ENCODE results near the gene GYS1.

Gene GYS1

DNA sequence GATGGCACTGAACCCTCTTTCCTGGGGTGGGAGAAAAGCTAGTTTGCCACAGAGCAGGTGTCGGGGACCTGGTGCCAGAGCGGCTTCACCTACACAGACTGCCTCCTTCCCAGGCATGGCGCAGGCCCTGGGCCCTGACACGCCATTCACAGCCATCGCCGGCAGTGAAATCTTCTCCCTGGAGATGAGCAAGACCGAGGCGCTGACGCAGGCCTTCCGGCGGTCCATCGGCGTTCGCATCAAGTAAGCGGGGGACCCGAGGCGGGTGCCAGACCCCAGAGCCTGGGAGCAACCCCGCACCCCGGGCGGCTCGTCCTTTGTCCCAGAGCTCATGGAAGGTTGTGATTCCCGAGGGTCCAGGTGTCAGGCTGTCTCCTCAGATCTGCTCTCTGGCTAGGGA lies 13.8 kb upstream of the GYS1 start:
- no peak for DNase-seq
- TF ChIP-seq GATA1 (IDR thresholded peaks at IDR 0.05; ENCODE audit: low read depth, low read length), result no peak

GRCh38 chr19:49004964-49005614 lies 12.0 kb upstream of the GYS1 start:
- TF ChIP-seq GATA1 (IDR thresholded peaks at IDR 0.05; ENCODE audit: low read depth, low read length), result no peak
- TF ChIP-seq POLR2A (IDR thresholded peaks at IDR 0.05; ENCODE audit: low read length), result no peak
- DNase-seq, result no peak

DNA sequence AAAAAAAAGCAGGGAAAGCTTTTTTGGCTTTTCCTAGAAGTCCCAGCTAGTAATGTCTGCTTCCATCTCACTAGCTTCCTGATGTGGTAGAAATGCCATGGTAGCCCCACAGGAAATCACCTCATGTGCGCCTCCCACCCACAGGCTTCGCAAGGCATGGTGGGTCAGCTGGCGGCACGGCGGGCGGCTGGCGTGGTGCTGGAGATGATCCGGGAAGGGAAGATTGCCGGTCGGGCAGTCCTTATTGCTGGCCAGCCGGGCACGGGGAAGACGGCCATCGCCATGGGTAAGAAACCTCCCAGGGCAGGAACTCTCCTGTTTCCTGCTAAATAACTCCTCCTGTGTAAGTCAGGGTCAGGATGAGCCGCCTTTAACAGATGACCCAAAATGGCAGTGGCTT lies 11.0 kb upstream of the GYS1 start:
- no peak for DNase-seq
- TF ChIP-seq GATA1 (IDR thresholded peaks at IDR 0.05; ENCODE audit: low read depth, low read length), result no peak
- no peak for TF ChIP-seq POLR2A (IDR thresholded peaks at IDR 0.05; ENCODE audit: low read length)

DNA sequence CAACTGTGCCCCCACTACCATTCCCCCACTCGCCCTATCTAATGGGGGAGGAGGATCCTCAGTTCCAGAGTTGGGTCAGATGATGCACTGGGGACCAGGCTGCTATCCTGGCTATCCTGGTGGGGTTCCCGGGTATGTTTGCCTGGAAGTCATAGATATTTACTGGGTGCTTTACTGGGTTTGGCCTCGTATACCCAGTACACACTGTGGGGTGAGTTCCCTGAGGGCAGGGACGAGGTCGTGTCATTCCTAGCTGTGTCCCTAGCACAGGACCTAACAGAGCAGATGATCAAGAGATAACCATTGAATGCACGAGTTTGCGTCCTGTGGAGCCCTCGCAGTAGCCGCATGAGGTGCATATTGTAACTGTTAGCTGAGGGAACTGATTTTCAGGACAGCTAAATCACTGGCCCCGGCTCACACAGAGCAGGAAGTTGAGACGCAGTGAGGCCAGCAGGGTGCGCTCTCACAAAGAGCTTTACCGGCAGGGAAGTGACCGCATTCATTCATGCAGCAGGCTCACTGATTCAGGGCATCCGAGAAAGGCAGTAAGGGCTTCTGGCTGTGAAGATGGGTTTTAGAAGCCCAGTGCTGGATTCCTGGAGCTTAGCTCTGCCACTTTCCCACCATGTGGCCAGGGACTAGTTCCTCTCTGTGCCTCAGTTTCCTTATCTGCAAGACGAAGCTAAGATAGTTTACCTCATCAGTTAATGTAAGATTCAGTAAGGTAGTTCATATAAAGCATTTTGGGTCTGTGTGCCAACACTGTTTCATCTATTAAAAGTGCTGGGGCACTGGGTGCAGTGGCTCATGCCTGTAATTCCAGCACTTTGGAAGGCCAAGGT lies 6.6 kb upstream of the GYS1 start:
- DNase-seq, result peak in 1 of 2 experiments; percentile 73
- TF ChIP-seq GATA1 (IDR thresholded peaks at IDR 0.05; ENCODE audit: low read depth, low read length), result no peak
- no peak for TF ChIP-seq POLR2A (IDR thresholded peaks at IDR 0.05; ENCODE audit: low read length)

DNA sequence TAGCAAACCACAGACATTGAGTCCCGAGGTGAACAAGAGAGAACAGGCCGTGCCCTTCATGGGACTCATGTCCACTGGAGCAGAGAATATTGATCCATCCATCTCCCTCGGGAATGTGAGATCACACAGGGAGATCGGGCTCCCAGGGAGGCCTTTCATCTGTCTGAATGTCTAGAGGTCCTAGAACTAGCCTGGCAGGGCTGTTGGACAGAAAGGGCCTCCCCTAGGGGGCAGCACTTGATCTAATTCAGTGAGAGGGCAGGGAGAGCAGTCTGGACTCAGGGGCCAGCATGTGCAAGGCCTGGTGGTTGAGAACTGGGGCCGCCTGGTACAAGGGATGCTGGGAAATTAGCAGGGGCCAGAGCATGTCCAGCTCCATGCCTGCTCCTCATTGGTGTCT lies 4.9 kb upstream of the GYS1 start:
- DNase-seq, result peak in 1 of 2 experiments; percentile 69
- TF ChIP-seq GATA1 (IDR thresholded peaks at IDR 0.05; ENCODE audit: low read depth, low read length) (no peak), POLR2A (IDR thresholded peaks at IDR 0.05; ENCODE audit: low read length) (peak; percentile 20)

- no peak for TF ChIP-seq GATA1 (IDR thresholded peaks at IDR 0.05; ENCODE audit: low read depth, low read length)
- peak; percentile 66 for TF ChIP-seq POLR2A (IDR thresholded peaks at IDR 0.05; ENCODE audit: low read length)
- no peak for DNase-seq
Observed at GRCh38 chr19:48994035-48994386, 902 bp upstream of the GYS1 start.

DNA sequence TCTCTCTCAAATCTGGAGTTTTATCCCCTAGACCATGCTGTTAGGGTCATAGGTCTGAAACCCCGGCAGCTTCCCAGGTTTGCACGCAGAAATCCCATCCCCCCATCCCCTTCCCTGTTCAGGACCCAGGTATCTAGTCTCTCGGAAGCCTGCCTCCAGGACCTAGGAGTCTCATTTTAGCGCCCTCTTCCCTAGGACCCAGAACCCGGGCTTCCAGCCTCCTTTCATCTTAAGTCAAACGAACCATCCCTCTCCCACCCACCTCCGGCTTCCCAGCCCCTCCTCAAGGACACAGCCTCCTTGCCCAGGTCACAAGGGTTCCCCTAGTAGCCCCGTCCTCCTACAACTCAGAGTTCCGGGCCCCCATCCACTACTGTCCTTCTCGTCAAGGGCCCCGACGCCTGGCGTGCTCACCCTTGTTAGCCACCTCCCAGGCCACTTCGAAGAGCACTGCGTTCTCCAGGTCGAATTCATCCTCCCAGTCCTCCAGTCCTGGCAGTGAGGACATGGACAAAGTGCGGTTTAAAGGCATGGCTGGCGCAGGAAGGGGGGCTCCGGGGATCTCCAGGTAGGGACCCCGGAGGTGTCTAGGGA lies 431 bp downstream of the GYS1 start:
- no peak for DNase-seq
- TF ChIP-seq GATA1 (IDR thresholded peaks at IDR 0.05; ENCODE audit: low read depth, low read length), result no peak
- no peak for TF ChIP-seq POLR2A (IDR thresholded peaks at IDR 0.05; ENCODE audit: low read length)

GRCh38 chr19:48991873-48992580 lies 1.1 kb downstream of the GYS1 start:
- no peak for DNase-seq
- TF ChIP-seq POLR2A (IDR thresholded peaks at IDR 0.05; ENCODE audit: low read length) (no peak), GATA1 (IDR thresholded peaks at IDR 0.05; ENCODE audit: low read depth, low read length) (no peak)

GRCh38 chr19:48991011-48991609 lies 2.0 kb downstream of the GYS1 start:
- TF ChIP-seq POLR2A (IDR thresholded peaks at IDR 0.05; ENCODE audit: low read length), result no peak
- no peak for TF ChIP-seq GATA1 (IDR thresholded peaks at IDR 0.05; ENCODE audit: low read depth, low read length)
- no peak for DNase-seq

- no peak for TF ChIP-seq GATA1 (IDR thresholded peaks at IDR 0.05; ENCODE audit: low read depth, low read length)
- TF ChIP-seq POLR2A (IDR thresholded peaks at IDR 0.05; ENCODE audit: low read length), result no peak
- no peak for DNase-seq
Observed at GRCh38 chr19:48990400-48990799, 2.7 kb downstream of the GYS1 start.

GRCh38 chr19:48989701-48990291 lies 3.3 kb downstream of the GYS1 start:
- TF ChIP-seq GATA1 (IDR thresholded peaks at IDR 0.05; ENCODE audit: low read depth, low read length) (no peak), POLR2A (IDR thresholded peaks at IDR 0.05; ENCODE audit: low read length) (no peak)
- no peak for DNase-seq

DNA sequence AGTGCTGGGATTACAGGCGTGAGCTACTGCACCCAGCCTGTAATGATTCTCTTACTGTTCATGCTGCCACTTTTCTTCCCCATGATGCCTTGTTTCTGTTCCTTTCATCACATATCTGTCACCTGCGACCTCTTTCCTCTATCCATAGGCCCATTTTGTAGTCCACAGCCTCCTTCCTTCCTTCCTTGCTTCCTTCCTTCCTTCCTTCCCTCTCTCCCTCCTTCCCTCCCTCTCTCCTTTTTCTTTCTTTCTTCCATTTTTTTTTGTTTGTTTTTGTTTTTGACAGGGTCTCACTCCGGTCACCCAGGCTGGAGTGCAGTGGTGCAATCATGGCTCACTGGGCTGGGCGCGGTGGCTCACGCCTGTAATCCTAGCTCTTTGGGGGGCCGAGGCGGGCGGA lies 4.2 kb downstream of the GYS1 start:
- DNase-seq, result no peak
- no peak for TF ChIP-seq POLR2A (IDR thresholded peaks at IDR 0.05; ENCODE audit: low read length)
- TF ChIP-seq GATA1 (IDR thresholded peaks at IDR 0.05; ENCODE audit: low read depth, low read length), result no peak

DNA sequence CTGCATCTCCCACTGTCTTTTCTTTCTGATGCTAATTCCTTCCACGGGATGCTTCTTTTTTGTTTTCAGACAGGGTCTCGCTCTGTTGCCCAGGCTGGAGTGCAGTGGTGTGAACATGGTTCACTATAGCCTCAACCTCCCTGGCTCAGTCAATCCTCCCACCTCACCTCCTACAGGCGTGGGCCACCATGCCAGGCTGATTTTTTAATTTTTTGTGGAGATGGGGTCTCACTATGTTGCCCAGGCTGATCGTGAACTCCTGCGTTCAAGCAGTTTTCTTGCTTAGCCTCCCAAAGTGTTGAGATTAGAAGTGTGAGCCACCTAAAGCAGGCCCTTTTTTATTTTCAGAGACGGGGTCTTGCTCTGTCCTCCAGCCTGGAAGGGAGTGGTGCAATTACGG lies 4.8 kb downstream of the GYS1 start:
- TF ChIP-seq GATA1 (IDR thresholded peaks at IDR 0.05; ENCODE audit: low read depth, low read length) (no peak), POLR2A (IDR thresholded peaks at IDR 0.05; ENCODE audit: low read length) (no peak)
- no peak for DNase-seq

Measured in erythroblast (primary cell).